ENCODE measurements around the gene TP53I11.
A peak's percentile ranks its signal among the peaks of the same experiment; 100 is the strongest.

TP53I11 gene

GRCh38 chr11:44964526-44965209, 14.0 kb upstream of the TP53I11 start:
- Histone ChIP-seq H3K27me3 (ENCODE audit: insufficient read depth, low read length) (no peaks in the 10 kb centered on the region), H3K4me3 (ENCODE audit: low read depth, low read length) (no peak overlapping the region), H4K12ac (ENCODE audit: low read depth, low read length) (no peak overlapping the region), H3K79me2 (ENCODE audit: control insufficient read depth, insufficient read depth, low read length, poor library complexity) (no peaks in the 10 kb centered on the region), H2AFZ (ENCODE audit: insufficient read depth, low read length, poor library complexity) (no peak overlapping the region), H2BK12ac (ENCODE audit: low read length) (no peak overlapping the region), H2BK5ac (ENCODE audit: low read depth, low read length, poor library complexity) (no peak overlapping the region), H3K4me1 (ENCODE audit: control insufficient read depth in 1 of 2, insufficient read depth in 2 of 2, low read length in 2 of 2) (no peaks in the 10 kb centered on the region), H3K4ac (ENCODE audit: low read depth, low read length) (no peak overlapping the region), H3K79me1 (ENCODE audit: low read length) (no peaks in the 10 kb centered on the region), H3K9ac (ENCODE audit: low read length) (no peak overlapping the region), H3K14ac (ENCODE audit: low read length) (no peak overlapping the region), H2BK120ac (ENCODE audit: insufficient read depth, low read length, poor library complexity) (no peak overlapping the region), H2AK5ac (ENCODE audit: low read length) (no peak overlapping the region), H3K4me2 (ENCODE audit: low read length) (no peak overlapping the region), H4K8ac (ENCODE audit: low read depth, low read length) (no peak overlapping the region), H3K27ac (ENCODE audit: low read depth, low read length) (no peak overlapping the region), H3K23ac (ENCODE audit: low read length) (no peak overlapping the region), H3K18ac (ENCODE audit: low read length) (no peak overlapping the region), H3K9me3 (ENCODE audit: insufficient read depth, low read depth, low read length) (peaks cover 3% of the 10 kb centered on the region), H3K36me3 (ENCODE audit: control insufficient read depth in 1 of 2, insufficient read depth in 2 of 2, low read length in 2 of 2) (no peaks in the 10 kb centered on the region), H4K91ac (ENCODE audit: low read depth, low read length) (no peak overlapping the region)
- DNase-seq = peak; percentile 24 to 50
- no CpG with 5 or more reads among the region's 9 CpGs for WGBS (ENCODE audit: extremely low coverage, insufficient coverage, insufficient read length)

- Histone ChIP-seq H3K4me3 (ENCODE audit: low read depth, low read length) (no peak overlapping the region), H3K79me1 (ENCODE audit: low read length) (no peaks in the 10 kb centered on the region), H4K91ac (ENCODE audit: low read depth, low read length) (no peak overlapping the region), H2AK5ac (ENCODE audit: low read length) (no peak overlapping the region), H3K4me1 (ENCODE audit: control insufficient read depth in 1 of 2, insufficient read depth in 2 of 2, low read length in 2 of 2) (no peaks in the 10 kb centered on the region), H3K36me3 (ENCODE audit: control insufficient read depth in 1 of 2, insufficient read depth in 2 of 2, low read length in 2 of 2) (no peaks in the 10 kb centered on the region), H3K4ac (ENCODE audit: low read depth, low read length) (no peak overlapping the region), H3K27me3 (ENCODE audit: insufficient read depth, low read length) (no peaks in the 10 kb centered on the region), H2BK5ac (ENCODE audit: low read depth, low read length, poor library complexity) (no peak overlapping the region), H3K14ac (ENCODE audit: low read length) (no peak overlapping the region), H3K9ac (ENCODE audit: low read length) (no peak overlapping the region), H3K27ac (ENCODE audit: low read depth, low read length) (no peak overlapping the region), H3K9me3 (ENCODE audit: insufficient read depth, low read depth, low read length) (peaks cover 3% of the 10 kb centered on the region), H2BK12ac (ENCODE audit: low read length) (no peak overlapping the region), H2BK120ac (ENCODE audit: insufficient read depth, low read length, poor library complexity) (no peak overlapping the region), H3K79me2 (ENCODE audit: control insufficient read depth, insufficient read depth, low read length, poor library complexity) (no peaks in the 10 kb centered on the region), H3K4me2 (ENCODE audit: low read length) (no peak overlapping the region), H3K23ac (ENCODE audit: low read length) (no peak overlapping the region), H2AFZ (ENCODE audit: insufficient read depth, low read length, poor library complexity) (no peak overlapping the region), H3K18ac (ENCODE audit: low read length) (no peak overlapping the region), H4K12ac (ENCODE audit: low read depth, low read length) (no peak overlapping the region), H4K8ac (ENCODE audit: low read depth, low read length) (no peak overlapping the region)
- no peak for DNase-seq
- no CpG with 5 or more reads among the region's 5 CpGs for WGBS (ENCODE audit: extremely low coverage, insufficient coverage, insufficient read length)
Observed at GRCh38 chr11:44963948-44964347, 13.3 kb upstream of the TP53I11 start.

GRCh38 chr11:44963136-44963535, 12.5 kb upstream of the TP53I11 start:
- Histone ChIP-seq H3K23ac (ENCODE audit: low read length) (no peak overlapping the region), H4K8ac (ENCODE audit: low read depth, low read length) (no peak overlapping the region), H3K79me2 (ENCODE audit: control insufficient read depth, insufficient read depth, low read length, poor library complexity) (no peaks in the 10 kb centered on the region), H2BK120ac (ENCODE audit: insufficient read depth, low read length, poor library complexity) (no peak overlapping the region), H4K12ac (ENCODE audit: low read depth, low read length) (no peak overlapping the region), H3K27ac (ENCODE audit: low read depth, low read length) (no peak overlapping the region), H3K36me3 (ENCODE audit: control insufficient read depth in 1 of 2, insufficient read depth in 2 of 2, low read length in 2 of 2) (no peaks in the 10 kb centered on the region), H3K14ac (ENCODE audit: low read length) (no peak overlapping the region), H2AK5ac (ENCODE audit: low read length) (no peak overlapping the region), H3K18ac (ENCODE audit: low read length) (no peak overlapping the region), H3K9ac (ENCODE audit: low read length) (no peak overlapping the region), H3K79me1 (ENCODE audit: low read length) (no peaks in the 10 kb centered on the region), H3K9me3 (ENCODE audit: insufficient read depth, low read depth, low read length) (peaks cover 3% of the 10 kb centered on the region), H3K27me3 (ENCODE audit: insufficient read depth, low read length) (no peaks in the 10 kb centered on the region), H2AFZ (ENCODE audit: insufficient read depth, low read length, poor library complexity) (no peak overlapping the region), H3K4me1 (ENCODE audit: control insufficient read depth in 1 of 2, insufficient read depth in 2 of 2, low read length in 2 of 2) (no peaks in the 10 kb centered on the region), H2BK12ac (ENCODE audit: low read length) (no peak overlapping the region), H3K4ac (ENCODE audit: low read depth, low read length) (no peak overlapping the region), H3K4me3 (ENCODE audit: low read depth, low read length) (peak overlapping the region; percentile 41), H2BK5ac (ENCODE audit: low read depth, low read length, poor library complexity) (no peak overlapping the region), H4K91ac (ENCODE audit: low read depth, low read length) (no peak overlapping the region), H3K4me2 (ENCODE audit: low read length) (no peak overlapping the region)
- no CpG with 5 or more reads among the region's 7 CpGs for WGBS (ENCODE audit: extremely low coverage, insufficient coverage, insufficient read length)
- DNase-seq = no peak

- Histone ChIP-seq H4K12ac (ENCODE audit: low read depth, low read length) (no peak overlapping the region), H3K9ac (ENCODE audit: low read length) (no peak overlapping the region), H3K79me1 (ENCODE audit: low read length) (no peaks in the 10 kb centered on the region), H3K4ac (ENCODE audit: low read depth, low read length) (no peak overlapping the region), H3K27me3 (ENCODE audit: insufficient read depth, low read length) (no peaks in the 10 kb centered on the region), H2BK120ac (ENCODE audit: insufficient read depth, low read length, poor library complexity) (no peak overlapping the region), H4K8ac (ENCODE audit: low read depth, low read length) (no peak overlapping the region), H3K27ac (ENCODE audit: low read depth, low read length) (no peak overlapping the region), H3K18ac (ENCODE audit: low read length) (no peak overlapping the region), H3K79me2 (ENCODE audit: control insufficient read depth, insufficient read depth, low read length, poor library complexity) (no peaks in the 10 kb centered on the region), H3K4me3 (ENCODE audit: low read depth, low read length) (no peak overlapping the region), H2AFZ (ENCODE audit: insufficient read depth, low read length, poor library complexity) (no peak overlapping the region), H3K4me1 (ENCODE audit: control insufficient read depth in 1 of 2, insufficient read depth in 2 of 2, low read length in 2 of 2) (no peaks in the 10 kb centered on the region), H3K23ac (ENCODE audit: low read length) (no peak overlapping the region), H3K9me3 (ENCODE audit: insufficient read depth, low read depth, low read length) (no peaks in the 10 kb centered on the region), H4K91ac (ENCODE audit: low read depth, low read length) (no peak overlapping the region), H2BK12ac (ENCODE audit: low read length) (no peak overlapping the region), H3K14ac (ENCODE audit: low read length) (no peak overlapping the region), H2AK5ac (ENCODE audit: low read length) (no peak overlapping the region), H3K36me3 (ENCODE audit: control insufficient read depth in 1 of 2, insufficient read depth in 2 of 2, low read length in 2 of 2) (no peaks in the 10 kb centered on the region), H2BK5ac (ENCODE audit: low read depth, low read length, poor library complexity) (no peak overlapping the region), H3K4me2 (ENCODE audit: low read length) (no peak overlapping the region)
- DNase-seq = no peak
- no CpG with 5 or more reads among the region's 3 CpGs for WGBS (ENCODE audit: extremely low coverage, insufficient coverage, insufficient read length)
Observed at GRCh38 chr11:44962464-44962863, 11.8 kb upstream of the TP53I11 start.
